Measurements from ENCODE around the gene NUDT5. TPM values are rescaled to one million over a fixed set of nuclear protein-coding genes. Genes with fewer than 3 reads are reported as not detected.
"Not testable (repeated sequence)": the region's sequence is repeated elsewhere in the genome, so short reads cannot be mapped to it uniquely, and the experiment has no call there.

Gene NUDT5
- total RNA-seq = 10 to 100 TPM; 19.6 to 24.3 TPM
- long read RNA-seq, partial matches to known transcripts = 2 of 5 reads
- long read RNA-seq, other reads (novel, unspliced or antisense) = 3 of 5 reads

DNA sequence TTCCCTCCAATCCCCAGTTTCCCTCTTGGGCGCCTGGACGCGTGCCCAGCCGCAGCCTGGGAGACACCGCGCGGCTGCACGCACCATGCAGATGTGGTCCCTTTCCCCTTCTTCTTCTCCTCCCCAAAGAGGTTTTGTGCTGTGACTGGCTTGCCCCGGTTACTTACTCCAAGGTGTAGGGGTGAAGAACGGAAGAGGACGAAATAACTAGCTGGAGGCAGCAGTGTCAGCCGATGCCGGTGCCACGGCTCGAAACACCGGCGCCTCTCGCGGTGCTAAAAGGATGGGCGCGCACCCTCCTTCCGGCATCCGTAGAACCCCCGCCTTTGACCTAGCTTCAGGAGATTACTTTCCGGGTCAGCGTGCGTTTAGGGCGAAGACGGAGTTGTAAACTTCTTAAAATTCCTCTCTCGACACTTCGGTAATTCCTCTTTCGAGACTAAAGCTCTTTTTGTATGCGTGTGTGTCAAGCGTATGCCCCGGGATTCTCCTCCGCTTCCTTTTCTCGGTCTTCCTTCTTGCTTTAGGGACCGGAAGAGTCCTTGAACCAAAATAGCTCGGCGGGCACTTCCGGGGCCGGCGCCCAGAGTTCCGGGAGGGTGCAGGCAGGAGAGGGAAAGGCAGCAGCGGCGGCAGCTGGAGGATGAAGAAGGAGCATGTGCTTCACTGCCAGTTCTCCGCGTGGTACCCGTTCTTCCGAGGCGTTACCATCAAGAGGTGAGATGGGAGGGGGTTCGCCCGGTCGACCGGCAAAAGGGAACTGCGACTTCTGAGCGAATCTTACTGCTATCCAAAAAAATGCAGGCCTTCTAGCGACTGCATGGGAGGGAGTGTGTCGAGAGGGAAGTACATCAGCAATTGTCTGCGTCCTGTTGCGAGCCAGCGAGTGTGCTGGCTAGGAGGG, at the start of gene NUDT5, which contains the start of gene CDC123:
Gene NUDT5, minus strand, starts transcription at position 289 of the 904 bp plus-strand sequence. CDS start 9,600 bp downstream, outside the sequence.
Gene CDC123, plus strand, starts transcription at position 586 of the 904 bp plus-strand sequence. Its CDS starts 58 bp downstream, at position 644.
- intact Hi-C loops (cut with DNase I) = no loop called here
- DNase-seq (peak; percentile 89), ATAC-seq (peak; percentile 96 to 97)

DNA sequence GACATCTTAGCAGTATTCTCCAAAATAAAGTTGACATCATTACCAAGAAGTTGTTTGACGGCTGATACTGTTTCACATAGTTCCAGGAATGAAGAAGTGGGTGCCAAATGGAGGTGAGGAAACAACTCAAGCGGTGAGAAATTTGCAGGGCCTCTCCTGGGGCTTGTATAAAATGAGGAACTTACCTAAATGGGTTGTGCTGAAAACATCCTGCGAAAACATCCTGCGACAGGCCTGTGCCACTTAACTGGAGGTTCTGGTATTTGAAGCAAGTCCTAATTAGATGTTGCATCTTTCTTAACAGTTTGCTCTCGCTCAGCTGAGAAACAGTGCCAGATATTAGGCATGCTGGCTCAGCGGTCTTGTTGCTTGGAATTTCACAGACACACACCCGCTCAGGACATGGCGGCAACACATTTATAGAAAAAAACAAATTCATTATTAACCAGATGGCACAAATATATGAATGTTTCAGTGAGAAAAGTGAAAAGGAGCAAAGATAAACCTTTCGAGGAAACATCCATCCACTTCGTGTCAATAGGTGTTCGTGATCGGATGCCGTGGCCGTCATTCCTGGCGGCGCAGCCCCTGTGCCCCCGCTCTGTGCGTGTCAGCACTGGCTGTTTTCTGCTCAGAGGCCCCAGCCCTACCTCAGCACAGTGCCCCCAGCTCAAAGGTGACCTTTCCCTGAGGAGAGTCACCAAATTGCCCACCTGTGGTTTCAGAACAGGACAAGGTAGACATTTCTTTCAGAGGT, 48.4 kb upstream of the NUDT5 start:
- intact Hi-C loops (cut with DNase I) = no loop called here
- no peak for DNase-seq
- peak in 1 of 2 donors; percentile 5 for ATAC-seq

DNA sequence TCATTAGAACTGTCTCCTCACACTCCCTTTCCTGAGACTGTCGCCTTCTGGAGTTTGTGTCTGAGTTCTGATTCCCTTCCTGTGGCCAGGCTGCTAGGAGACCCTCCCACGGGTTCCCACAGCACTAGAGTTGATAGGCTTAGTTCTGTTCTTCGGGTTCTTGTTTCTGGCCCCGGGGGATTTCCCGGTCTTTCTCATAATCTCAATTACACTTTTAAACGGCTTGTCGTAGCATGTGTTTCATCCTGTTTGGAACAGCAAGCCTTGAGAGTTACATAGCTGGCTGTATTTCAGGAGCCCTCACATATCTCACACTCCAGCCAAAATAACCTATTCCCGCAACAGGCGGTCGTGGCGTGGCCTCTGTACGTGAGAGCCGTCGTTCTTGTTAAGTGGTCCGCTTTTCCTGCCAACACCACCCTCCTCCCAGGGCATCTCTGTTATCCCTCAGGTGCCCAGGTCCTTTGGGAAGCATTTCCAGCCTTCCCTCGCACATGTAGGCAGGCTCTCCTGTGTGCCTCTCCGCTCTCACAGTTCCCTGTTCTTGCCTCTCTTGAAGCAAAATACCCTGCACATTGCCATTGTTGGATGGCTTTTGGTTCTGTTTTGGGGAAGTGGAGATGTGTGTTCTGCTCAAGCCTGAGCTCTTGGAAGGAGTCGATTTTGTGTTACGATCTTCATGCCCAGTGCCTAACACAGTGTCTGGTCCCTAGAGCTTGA, 46.3 kb upstream of the NUDT5 start:
- intact Hi-C loops (cut with DNase I) = no loop called here
- DNase-seq (peak; percentile 70), ATAC-seq (peak; percentile 75 to 87)

DNA sequence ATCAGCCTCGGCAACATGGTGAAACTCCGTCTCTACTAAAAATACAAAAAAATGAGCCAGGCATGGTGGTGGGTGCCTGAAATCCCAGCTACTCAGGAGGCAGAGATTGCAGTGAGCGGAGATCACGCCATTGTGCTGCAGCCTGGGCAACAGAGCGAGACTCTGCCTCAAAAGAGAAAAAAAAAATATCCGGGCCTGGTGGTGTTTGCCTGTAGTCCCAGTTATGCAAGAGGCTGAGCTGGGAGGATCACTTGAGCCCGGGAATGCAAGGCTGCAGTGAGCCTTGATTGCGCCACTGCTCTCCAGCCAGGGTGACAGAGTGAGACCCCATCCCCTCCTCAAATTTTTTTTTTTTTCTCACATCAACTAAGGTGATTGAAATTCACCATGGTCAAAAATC, 43.1 kb upstream of the NUDT5 start:
- DNase-seq (no peak), ATAC-seq (no peak)
- intact Hi-C loops (cut with DNase I) = no loop called here

DNA sequence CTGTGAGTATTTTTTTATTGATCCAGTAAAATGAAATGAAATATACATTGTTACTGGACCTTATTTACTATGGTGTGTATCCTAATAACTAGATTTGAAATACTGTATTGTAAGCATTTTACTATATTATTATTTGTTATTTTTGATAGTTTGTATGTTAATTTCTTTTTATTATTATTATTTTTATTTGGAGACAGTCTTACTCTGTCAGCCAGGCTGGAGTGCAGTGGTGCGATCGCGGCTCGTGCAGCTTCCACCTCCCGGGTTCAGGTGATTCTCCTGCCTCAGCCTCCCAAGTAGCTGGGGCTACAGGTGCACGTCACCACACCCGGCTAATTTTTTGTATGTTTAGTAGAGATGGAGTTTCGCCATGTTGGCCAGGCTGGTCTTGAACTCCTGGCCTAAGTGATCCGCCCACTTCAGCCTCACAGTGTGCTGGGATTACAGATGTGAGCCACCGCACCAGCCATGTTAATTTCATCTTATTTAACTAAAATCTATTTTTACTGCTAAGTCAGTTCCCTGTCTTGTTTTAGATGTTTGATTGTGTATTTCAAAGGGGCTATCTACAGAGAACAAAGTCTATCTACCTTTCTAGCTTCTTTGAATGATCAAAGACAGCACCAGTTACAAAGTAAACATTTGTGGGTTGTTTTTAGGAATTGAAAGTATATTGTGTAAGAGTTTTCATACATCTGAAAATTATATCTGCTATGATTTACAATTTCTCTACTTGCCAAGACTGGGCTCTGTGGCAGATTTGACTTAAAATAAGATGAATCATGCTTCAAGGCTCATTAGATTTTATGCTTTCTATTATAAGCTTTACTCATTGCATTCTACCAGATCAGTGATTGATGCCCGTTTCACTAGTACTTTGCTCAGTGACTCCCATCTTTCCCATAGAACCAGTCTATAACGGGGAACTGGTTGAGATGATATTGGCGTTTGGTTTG, 41.9 kb upstream of the NUDT5 start:
- DNase-seq (no peak), ATAC-seq (no peak)
- intact Hi-C loops (cut with DNase I) = no loop called here

DNA sequence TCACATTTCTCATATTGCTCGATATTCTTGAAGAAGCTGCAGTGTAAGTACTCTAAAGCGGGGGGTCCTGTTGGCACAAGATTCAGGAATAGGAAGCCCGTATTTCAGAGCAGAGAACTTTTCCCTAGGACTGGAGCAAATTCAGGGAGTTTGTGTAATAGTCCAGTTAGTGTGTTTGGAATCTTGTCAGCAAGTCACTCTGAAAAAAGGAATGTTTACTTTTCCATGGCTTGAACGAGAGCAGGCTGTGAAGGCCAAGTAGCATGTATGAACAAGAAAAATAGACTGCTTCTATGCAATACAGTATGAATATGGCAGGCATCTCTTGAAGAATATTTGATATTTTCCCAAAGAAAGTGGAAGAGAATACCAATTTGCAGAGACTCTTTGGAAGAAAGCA, 40.1 kb upstream of the NUDT5 start:
- intact Hi-C loops (cut with DNase I) = no loop called here
- DNase-seq (no peak), ATAC-seq (peak in 1 of 2 donors; percentile 31)

DNA sequence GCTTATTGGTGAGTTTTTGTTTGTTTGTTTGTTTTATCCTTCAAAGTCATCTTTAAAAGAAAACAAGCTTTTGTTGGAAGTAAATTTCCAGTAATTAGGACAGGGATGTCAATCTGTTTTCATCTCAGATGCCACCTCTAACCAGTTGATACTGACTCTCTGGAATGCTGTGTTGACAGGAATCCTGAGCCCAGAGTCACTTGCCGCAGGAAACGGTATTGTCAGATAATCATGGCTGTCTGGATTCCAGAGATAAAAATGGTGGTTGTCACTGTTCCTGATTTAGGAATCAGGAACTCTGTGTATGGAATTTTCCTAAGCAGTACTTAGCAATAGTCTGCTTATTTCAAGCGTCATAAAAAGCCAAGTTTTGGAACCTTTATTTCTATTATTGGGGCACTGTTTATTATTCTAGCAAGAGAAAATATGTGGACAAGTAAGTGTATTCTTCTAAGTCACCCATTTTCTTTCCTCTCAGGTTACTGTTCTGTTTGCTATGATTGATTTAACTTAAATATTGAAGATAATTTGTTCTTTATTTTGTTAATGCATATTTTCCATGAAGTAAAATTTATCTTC, 39.5 kb upstream of the NUDT5 start:
- no peak for DNase-seq
- intact Hi-C loops (cut with DNase I) = no loop called here
- peak; percentile 84 to 91 for ATAC-seq

DNA sequence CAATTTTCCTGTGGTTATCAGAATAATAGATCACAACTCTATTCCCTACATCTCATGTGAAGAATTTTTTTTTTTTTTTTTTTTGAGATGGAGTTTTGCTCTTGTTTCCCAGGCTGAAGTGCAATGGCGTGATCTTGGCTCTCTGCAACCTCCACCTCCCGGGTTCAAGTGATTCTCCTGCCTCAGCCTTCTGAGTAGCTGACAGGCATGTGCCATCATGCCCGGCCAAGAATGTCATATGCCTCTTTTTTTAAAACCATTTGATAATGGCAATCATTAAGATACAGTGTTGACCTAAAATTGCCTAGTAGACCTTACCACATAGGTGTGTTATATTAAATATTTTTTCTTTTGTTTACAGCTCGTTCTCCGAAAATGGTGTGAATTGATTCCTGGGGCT, 39.0 kb upstream of the NUDT5 start:
- DNase-seq; intact Hi-C loops (cut with DNase I): not testable (repeated sequence)
- ATAC-seq = peak; percentile 8 to 49

DNA sequence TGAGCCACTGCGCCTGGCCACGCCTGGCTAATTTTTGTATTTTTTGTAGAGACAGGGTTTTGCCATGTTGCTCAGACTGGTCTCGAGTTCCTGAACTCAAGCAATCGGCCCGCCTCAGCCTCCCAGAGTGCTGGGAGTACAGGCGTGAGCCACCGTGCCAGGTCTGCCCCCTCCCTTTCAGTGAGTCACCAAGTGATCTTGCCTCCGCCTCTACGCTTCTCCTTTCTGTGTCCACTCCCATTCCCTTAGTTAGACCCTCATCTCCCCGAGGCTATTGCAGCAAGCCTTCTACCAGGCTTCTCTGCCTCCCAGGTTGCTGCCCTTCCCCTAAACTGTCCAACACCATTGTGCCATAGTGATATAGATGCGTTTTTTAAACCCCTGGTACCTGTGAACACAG, 33.2 kb upstream of the NUDT5 start:
- no peak for DNase-seq
- no peak for ATAC-seq
- intact Hi-C loops (cut with DNase I) = no loop called here

DNA sequence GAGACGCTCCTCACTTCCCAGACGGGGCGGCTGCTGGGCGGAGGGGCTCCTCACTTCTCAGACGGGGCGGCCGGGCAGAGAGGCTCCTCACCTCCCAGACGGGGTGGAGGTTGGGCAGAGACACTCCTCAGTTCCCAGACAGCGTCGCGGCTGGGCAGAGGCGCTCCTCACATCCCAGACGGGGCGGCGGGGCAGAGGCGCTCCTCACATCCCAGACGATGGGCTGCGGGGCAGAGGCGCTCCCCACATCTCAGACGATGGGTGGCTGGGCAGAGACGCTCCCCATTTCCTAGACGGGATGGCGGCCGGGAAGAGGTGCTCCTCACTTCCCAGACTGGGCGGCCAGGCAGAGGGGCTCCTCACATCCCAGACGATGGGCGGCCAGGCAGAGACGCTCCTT, 30.7 kb upstream of the NUDT5 start:
- ATAC-seq; DNase-seq; intact Hi-C loops (cut with DNase I): not testable (repeated sequence)

DNA sequence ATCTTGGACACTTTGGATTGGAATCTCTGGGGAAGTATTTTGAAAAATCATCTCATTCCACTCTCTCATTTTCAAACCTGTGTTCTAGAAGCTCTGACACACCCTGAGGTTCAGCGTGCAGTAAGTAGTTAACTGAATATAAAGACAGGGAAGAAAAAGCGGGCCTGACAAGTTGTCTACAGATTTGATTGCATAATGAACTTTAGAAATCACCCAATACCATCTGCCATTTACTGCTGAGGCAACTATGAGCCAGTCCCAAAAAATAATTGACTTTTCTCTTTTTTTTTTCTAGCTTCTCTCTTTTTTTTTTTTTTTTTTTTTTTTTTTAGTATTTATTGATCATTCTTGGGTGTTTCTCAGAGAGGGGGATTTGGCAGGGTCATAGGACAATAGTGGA, 29.8 kb upstream of the NUDT5 start:
- DNase-seq (no peak), ATAC-seq (no peak)
- intact Hi-C loops (cut with DNase I) = no loop called here

DNA sequence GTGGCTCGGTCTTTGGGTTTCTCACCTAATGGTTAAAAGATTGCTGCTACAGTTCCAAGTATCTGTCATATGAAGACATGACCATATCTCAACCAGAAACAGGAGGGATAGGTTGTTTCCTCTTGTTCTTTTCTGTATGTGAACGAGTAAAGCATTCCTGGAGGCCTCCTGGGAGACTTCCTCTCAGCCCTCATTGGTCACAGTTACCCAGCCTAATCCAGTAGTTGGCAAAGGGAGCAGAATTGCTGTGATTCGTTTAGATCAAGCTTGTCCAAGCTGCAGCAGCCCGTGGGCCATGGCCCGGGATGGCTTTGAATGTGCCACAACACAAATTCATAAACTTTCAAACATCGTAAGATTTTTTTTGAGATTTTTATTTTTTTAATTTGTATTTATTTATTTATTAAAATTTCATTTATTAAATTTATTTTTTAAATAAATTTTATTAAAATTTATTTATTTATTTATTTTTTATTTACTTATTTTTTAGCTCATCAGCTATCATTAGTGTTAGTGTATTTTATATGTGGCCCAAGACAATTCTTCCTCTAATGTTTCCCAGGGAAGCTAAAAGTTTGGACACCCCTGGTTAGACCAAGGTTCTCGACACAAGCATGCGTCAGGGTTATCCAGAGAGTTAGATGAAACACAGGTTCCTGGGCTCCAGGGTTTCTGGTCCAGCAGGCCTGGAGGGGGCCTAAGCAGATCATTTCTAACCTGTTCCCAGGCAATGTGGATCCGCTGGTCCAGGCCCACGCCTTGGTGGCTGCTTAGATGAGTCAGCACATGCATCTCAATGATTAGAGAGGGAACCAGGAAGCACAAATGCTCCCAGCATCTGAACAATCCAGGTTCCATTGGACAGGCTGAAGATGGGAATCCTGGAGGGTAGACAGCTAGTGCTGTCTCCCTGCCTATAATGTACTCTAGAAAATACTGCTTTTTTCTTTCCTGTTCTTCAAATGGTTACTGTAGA, 25.9 kb upstream of the NUDT5 start:
- intact Hi-C loops (cut with DNase I) = no loop called here
- ATAC-seq (no peak), DNase-seq (no peak)

DNA sequence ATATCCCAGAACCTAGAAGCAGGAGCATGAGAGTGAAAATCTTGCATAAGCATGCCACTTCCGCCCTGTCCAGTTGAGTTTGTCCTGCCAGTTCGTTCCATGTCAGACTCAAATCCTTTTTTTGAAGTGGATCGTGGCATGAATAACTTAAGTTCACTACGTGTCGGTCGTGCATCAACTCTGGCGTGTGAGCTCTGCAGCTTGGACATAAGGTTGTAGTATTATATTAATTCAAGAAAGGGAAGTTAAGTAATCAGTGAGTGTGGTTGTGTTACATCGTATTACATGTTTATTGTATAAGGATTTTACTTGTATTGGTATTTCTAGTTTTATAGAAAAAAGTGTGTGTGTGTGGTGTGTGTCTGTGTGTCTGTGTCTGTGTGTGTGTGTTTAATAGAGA, 23.3 kb upstream of the NUDT5 start:
- intact Hi-C loops (cut with DNase I) = loop anchor here in 1 of 2 donors (10.0 kb wide), 1 partner anchor 686 kb away; no protein-coding TSS in a partner anchor
- ATAC-seq (no peak), DNase-seq (no peak)

DNA sequence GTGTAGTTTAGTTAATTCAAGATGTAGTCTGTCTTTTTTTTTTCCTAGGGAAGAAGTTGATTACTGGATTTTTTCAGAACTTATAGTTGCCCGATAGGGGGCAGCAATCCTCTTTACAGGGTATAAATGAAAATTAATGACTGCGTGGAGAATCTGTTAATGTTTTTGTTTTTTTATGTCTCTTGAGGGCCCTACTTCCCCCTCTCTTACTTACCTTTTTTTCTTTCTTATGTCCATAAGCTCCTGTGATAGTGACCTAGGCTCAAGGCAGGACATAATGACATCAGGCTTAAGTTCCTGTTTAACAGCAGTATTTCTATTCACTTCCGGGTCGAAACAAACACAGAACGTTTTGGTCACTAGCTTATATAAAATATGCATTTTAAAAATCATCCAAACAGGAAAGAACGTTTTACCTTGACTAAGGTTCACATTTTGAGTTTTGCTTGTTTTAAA, 19.1 kb upstream of the NUDT5 start:
- DNase-seq (no peak), ATAC-seq (peak in 1 of 2 donors; percentile 41)
- intact Hi-C loops (cut with DNase I) = loop anchor here in 1 of 2 donors (5.0 to 10.0 kb wide), 2 partner anchors 498 to 690 kb away; no protein-coding TSS in a partner anchor

DNA sequence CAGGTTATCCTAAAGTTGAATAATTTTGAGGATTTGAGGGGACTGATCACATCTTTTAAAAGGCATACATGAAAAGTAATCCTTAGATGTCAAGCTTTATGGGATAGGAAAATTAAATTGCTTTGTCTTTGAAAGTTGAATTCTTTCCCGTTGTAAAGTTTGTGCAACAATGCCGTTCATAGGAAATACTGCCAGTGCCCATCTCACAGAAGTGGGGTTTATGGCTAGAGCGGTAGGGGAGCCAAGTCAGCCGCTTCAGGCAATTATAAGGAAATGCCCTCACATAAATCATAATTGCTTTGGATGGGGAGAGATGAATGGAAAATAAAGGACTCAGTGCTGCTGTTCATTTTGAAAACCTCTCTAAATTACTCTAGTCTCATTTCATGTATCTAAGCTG, 18.4 kb upstream of the NUDT5 start:
- intact Hi-C loops (cut with DNase I) = loop anchor here in 1 of 2 donors (5.0 to 10.0 kb wide), 2 partner anchors 498 to 691 kb away; no protein-coding TSS in a partner anchor
- DNase-seq (no peak), ATAC-seq (no peak)

DNA sequence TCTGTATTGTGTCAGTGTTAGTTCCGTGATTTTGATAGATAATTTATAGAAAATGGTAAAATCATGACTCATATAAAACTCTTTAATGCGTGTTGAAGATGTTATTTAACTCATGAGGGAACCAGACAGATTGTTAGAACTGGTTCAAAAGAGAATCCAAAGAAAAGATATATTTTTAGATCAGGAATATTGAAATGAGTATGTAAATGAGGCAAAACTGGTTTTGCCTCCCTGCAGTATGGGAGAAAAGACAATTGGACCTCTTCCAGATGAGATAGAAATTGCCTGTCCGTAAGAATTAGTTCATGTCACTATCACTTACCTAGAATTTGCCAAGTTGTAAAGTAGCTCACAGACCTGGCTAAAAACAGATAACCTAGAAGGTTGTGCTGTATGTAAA, 17.9 kb upstream of the NUDT5 start:
- no peak for ATAC-seq
- DNase-seq = no peak
- intact Hi-C loops (cut with DNase I) = loop anchor here in 1 of 2 donors (5.0 to 10.0 kb wide), 2 partner anchors 499 to 691 kb away; no protein-coding TSS in a partner anchor

Measured in left cardiac atrium (tissue), 4 donors.